Activated T-helper 1 cell treated with Interleukin-2 at 50 U/mL for 16 hours (primary cell): Measurements from ENCODE around the gene SOX18.

Experiments
- DNase-seq: peaks from one replicate; pipeline ENCODE4 v3.0.0-alpha.2; 2020; ENCODE audit warnings: low read depth

Gene SOX18

GRCh38 chr20:64052987-64053840 is 3.8 kb upstream of the SOX18 start:
- DNase-seq, result no peak

GRCh38 chr20:64052326-64052722 is 2.9 kb upstream of the SOX18 start:
- DNase-seq, result no peak

GRCh38 chr20:64051561-64052325 is 2.3 kb upstream of the SOX18 start:
- no peak for DNase-seq

- no peak for DNase-seq
These were observed 1.6 kb upstream of the SOX18 start for GRCh38 chr20:64051033-64051452.

- DNase-seq, result no peak
These were observed 1.0 kb upstream of the SOX18 start for GRCh38 chr20:64050261-64051032.

GRCh38 chr20:64049878-64050260 is 430 bp upstream of the SOX18 start:
- no peak for DNase-seq

- DNase-seq, result no peak
These were observed 916 bp downstream of the SOX18 start for GRCh38 chr20:64048402-64049044.

GRCh38 chr20:64047968-64048401 is 1.5 kb downstream of the SOX18 start:
- DNase-seq, result no peak

GRCh38 chr20:64047046-64047389 is 2.4 kb downstream of the SOX18 start:
- DNase-seq, result no peak

GRCh38 chr20:64045346-64046011 is 4.0 kb downstream of the SOX18 start:
- DNase-seq, result no peak

GRCh38 chr20:64044484-64045247 is 4.8 kb downstream of the SOX18 start:
- DNase-seq, result no peak

- DNase-seq, result no peak
These were observed 5.7 kb downstream of the SOX18 start for GRCh38 chr20:64043768-64044167.

- DNase-seq, result no peak
These were observed 7.2 kb downstream of the SOX18 start for GRCh38 chr20:64042054-64042781.

- no peak for DNase-seq
These were observed 7.7 kb downstream of the SOX18 start for GRCh38 chr20:64041781-64042053.

- no peak for DNase-seq
These were observed 8.2 kb downstream of the SOX18 start for GRCh38 chr20:64041040-64041780.

- no peak for DNase-seq
These were observed 9.0 kb downstream of the SOX18 start for GRCh38 chr20:64040231-64041039.

- no peak for DNase-seq
These were observed 9.9 kb downstream of the SOX18 start for GRCh38 chr20:64039293-64040160.
